Prostate gland (tissue), 2 donors: ENCODE measurements around the gene ARHGAP19.

Experiments used
- CTCF ChIP-seq, 4 experiments: fragments of 200-600 bp in 2 of 4; fragments of 450-650 bp in 2 of 4; sonication (generic) in 2 of 4; IDR thresholded peaks; 1 replicate in 3 of 4; 2 replicates in 1 of 4; pipeline ENCODE4 v1.5.1; 2016 to 2019; ENCODE audit warnings: antibody characterized with exemption in 4 of 4, mild to moderate bottlenecking in 2 of 4, moderate library complexity in 2 of 4
- POLR2A ChIP-seq: fragments of 450-650 bp; IDR thresholded peaks from one replicate; pipeline ENCODE4 v1.6.1; 2016; ENCODE audit warnings: antibody characterized with exemption, mild to moderate bottlenecking

- no peak for TF ChIP-seq POLR2A
- no peak for TF ChIP-seq CTCF (IDR thresholded peaks at IDR 0.05)
These were observed 24.8 kb downstream of the ARHGAP19 start for GRCh38 chr10:97267671-97268070.
